T-helper 1 cell treated with Interleukin-12 subunit alpha and Interleukin-12 subunit beta and Interleukin-4 antibody, amounts not matched to agents 30 ng/mL and 1 ng/mL, for 36 hours (primary cell): ENCODE data around the gene ANO7. TPM values are rescaled to one million over a fixed set of nuclear protein-coding genes. Genes with fewer than 3 reads are reported as not detected.

Experiments
- intact Hi-C: fragments of 100-400 bp; cut with micrococcal nuclease; formaldehyde crosslinking; loops from one replicate; pipeline ENCODE4 v1.15.1; 2024
- total RNA-seq: library from RNA; stranded (reverse); gene quantifications from 2 replicates; pipeline ENCODE4 v1.2.3, GENCODE V29; 2022

Gene ANO7
- total RNA-seq, 1 donor from 2014 or later, result 0.61 TPM

- intact Hi-C loops, result loop anchor here (1.0 to 5.0 kb wide), 7 partner anchors 43 to 345 kb away; partner anchors contain the start of genes FARP2, HDLBP, PPP1R7 and SEPTIN2
Observed at GRCh38 chr2:241271706-241272302, 83.3 kb downstream of the ANO7 start.

GRCh38 chr2:241272303-241273209, 84.1 kb downstream of the ANO7 start:
- intact Hi-C loops, result loop anchor here (1.0 to 5.0 kb wide), 5 partner anchors 64 to 345 kb away; partner anchors contain the start of genes FARP2, PPP1R7 and STK25

GRCh38 chr2:241273210-241274020, 84.9 kb downstream of the ANO7 start:
- intact Hi-C loops, result loop anchor here (2.0 to 5.0 kb wide), 4 partner anchors 23 to 344 kb away; partner anchors contain the start of genes FARP2 and STK25

GRCh38 chr2:241274127-241274526, 85.7 kb downstream of the ANO7 start:
- intact Hi-C loops, result loop anchor here (2.0 to 5.0 kb wide), 2 partner anchors 23 to 343 kb away; no protein-coding TSS in a partner anchor

Other genes starting within 250 kb of the ANO7 start
- 21.0 and 22.3 TPM in 2 replicates for gene SNED1, start 190.1 kb upstream of the ANO7 start, total RNA-seq
- gene MTERF4, start 86.4 kb upstream of the ANO7 start, total RNA-seq, result 45.6 and 50.2 TPM in 2 replicates
- gene PASK, start 39.2 kb upstream of the ANO7 start, total RNA-seq, result 99.6 and 109 TPM in 2 replicates
- gene PPP1R7, start 38.2 kb upstream of the ANO7 start, total RNA-seq, result 113 and 116 TPM in 2 replicates
- gene HDLBP, start 127.0 kb downstream of the ANO7 start, total RNA-seq, result 226 and 240 TPM in 2 replicates
- gene SEPTIN2, start 127.2 kb downstream of the ANO7 start, total RNA-seq, result 217 and 223 TPM in 2 replicates
- 20.5 and 21.5 TPM in 2 replicates for gene FARP2, start 167.6 kb downstream of the ANO7 start, total RNA-seq